ENCODE measurements around the gene KDM1B.

DNA sequence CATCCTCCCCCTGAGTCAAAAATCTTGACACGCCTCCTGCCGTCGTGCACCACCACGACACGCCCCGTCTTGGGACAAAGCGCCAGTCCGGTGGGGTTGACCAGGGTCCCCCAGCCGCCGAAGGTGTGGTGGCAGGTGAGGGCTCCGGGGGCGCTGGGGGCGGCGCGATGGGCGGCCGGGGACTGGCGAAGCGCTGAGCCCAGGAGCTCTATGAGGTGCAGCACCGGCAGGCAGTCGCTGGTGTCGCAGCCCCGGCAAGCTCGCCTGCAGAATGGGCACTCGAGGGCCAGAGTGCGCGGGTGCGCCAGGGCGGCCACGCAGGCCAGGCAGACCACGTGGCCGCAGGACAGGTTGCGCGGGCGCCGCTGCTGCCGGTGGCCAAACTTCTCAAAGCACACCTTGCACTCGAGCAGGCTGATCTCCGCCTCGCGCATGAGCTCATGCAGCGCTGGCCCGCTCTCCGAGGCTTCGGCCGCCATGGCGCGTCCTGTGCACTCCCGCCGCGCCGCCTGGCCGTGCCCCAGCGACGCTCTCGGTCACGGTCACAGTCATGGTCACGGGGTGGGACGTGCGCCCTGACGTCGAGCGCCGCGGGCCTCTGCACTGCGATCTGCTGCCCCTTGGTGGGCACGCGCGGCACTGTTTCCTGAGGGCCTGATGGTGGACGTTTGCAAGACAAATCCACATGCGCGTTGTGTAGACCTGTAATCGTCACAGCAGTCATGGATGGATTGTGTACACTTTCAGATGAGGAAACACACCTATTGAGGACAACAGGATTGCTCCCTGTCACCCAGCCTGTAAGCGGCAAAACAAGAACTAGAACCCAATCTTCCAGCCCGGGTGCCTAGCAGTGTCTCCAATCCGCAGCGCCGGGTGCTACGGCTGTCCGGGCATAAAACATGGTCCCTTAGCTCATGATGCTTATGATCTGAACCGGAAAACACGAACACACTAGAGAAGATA, 32.8 kb upstream of the KDM1B start, which contains the start of gene NHLRC1:
- no peak for TF ChIP-seq POLR2A (IDR thresholded peaks at IDR 0.05)
- TF ChIP-seq CTCF (IDR thresholded peaks at IDR 0.05), result peak; percentile 95
- TF ChIP-seq EP300 (IDR thresholded peaks at IDR 0.05), result no peak
- peak in 2 of 3 donors; percentile 94 to 95 for TF ChIP-seq POLR2AphosphoS5 (IDR thresholded peaks at IDR 0.05)
